Retina (tissue), 1 donor: ENCODE data around the gene WHAMM.
"Not testable (repeated sequence)": the region's sequence is repeated elsewhere in the genome, so short reads cannot be mapped to it uniquely, and the experiment has no call there.

Experiments used
- DNase-seq: peaks from one replicate; pipeline ENCODE4 v3.0.0-alpha.2; 2016

The WHAMM gene

GRCh38 chr15:82840166-82840565 lies 30.7 kb downstream of the WHAMM start:
- no peak for DNase-seq

DNA sequence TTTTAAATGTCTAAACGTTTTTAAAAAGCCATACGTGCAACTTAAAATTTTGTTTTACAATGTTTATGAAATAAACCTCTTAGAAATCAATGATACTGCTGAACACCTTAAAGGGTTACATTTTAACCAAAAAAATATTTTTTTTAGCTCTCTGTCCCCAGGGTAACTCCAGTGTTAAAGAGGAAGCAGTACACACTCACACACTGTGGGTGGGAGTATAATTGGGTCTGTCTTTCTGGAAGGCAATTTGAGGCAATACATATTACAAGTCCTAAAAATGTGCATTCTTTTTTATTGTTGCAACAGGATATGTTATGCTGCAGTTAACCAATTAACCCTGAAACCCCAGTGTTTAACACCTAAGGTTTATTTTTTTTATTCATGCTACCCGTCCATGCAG lies 34.1 kb downstream of the WHAMM start:
- DNase-seq: no peak

DNA sequence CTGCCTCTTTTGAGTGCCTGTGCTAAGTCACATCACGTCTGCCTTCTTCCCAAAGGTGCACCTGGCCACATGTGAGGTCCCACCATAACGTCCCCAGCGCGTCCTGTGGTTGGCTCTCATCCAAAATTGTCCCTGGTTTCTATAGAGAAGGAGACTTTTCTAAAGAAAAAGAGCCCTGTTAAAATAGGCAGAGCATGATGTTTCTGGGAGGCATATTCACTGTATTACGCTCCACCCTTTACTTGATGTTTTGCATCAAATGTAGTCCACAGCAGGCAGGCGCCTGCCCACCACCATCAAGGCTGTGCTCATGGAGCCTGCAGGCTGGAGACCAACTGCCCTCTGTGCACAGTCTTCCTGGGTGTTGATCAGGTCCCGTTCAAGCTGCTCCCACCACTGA lies 36.3 kb downstream of the WHAMM start:
- DNase-seq: no peak

- DNase-seq: no peak
Observed at GRCh38 chr15:82846621-82847020, 37.2 kb downstream of the WHAMM start.

GRCh38 chr15:82847703-82848102 lies 38.3 kb downstream of the WHAMM start:
- DNase-seq: no peak

GRCh38 chr15:82848241-82848993 lies 39.0 kb downstream of the WHAMM start:
- DNase-seq: no peak

- DNase-seq: peak; percentile 89
Observed at GRCh38 chr15:82849556-82850512, 40.4 kb downstream of the WHAMM start.

- peak; percentile 12 for DNase-seq
Observed at GRCh38 chr15:82850731-82851130, 41.3 kb downstream of the WHAMM start.

DNA sequence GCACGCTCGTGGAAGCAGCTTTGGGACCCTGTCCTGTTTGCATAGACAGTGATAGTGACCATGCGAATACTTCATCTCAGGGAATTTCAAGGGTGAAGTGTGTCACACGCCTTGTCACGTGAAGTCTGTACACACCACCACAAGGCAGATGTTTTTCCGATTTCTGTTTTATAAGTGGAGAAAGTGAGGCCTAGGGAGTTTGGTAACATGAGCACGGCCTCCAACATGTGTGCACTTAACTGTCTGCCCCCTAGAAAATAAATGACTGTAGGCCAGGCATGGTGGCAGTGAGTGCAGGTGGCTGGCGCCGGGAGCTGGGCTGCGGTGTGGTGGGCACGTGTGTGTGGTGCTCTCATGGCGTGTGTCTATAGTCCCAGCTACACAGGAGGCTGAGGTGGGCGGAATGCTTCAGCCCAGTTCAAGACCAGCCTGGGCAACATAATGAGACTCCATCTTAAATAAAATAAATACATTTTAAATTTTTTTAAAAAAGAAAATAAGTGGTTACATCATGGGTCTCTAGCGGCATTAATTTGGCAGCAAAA lies 42.0 kb downstream of the WHAMM start:
- DNase-seq: no peak

DNA sequence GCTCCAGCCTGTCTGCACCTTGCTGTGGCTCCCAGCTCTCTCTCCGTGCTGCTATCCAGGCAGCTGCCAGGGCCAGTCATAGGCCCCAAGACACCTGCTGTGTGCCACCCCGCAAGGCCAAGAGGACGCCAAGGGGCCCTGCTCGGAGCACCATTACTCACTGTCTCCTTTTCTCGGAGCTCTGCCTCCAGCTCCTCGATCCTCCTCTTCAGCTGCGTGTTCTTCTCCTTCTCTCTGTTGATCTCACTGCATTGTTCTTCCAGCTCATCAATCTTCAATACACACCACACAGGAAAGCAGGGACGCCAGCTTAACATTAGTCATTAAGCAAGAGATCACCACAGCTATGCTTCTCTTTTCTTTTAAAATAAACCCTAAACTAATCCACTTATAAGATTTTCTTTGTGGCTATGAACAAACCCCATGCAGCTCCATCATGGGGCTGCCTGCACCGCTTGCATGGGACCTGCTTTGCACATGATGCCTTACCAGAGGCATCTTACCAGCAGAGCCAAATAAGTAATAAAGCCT lies 42.6 kb downstream of the WHAMM start:
- peak; percentile 55 for DNase-seq

DNA sequence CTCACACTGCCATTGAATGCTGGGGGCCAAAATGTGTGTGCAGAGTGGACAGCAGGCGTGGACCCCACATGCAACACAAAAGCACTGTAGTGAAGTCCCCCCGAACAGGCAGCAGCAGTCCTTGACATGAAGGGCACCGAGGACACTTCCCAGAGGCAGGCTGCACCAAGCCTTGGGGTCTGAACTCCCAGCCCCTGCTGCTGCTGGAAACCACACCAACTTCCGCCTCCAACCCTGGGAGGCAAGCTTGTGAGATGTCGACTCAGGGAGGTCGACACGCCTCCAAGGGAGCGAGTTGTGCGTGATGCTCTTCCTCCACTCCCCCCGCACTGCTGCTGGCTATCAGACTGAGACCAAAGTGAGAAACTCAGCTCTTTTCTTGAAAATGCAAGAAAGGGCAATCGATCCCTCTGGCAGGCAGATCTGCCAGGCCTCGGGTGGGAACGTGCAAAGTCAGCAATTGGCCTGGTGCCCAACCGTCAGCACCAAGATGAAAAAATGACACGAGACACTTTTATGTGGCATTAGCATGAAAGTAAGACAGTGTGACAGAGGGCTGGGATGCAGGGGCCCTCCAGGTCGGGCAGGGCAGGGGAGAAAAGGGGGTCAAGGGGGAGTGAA lies 43.6 kb downstream of the WHAMM start:
- DNase-seq: peak; percentile 43

GRCh38 chr15:82854554-82854953 lies 45.1 kb downstream of the WHAMM start:
- DNase-seq: peak; percentile 42

DNA sequence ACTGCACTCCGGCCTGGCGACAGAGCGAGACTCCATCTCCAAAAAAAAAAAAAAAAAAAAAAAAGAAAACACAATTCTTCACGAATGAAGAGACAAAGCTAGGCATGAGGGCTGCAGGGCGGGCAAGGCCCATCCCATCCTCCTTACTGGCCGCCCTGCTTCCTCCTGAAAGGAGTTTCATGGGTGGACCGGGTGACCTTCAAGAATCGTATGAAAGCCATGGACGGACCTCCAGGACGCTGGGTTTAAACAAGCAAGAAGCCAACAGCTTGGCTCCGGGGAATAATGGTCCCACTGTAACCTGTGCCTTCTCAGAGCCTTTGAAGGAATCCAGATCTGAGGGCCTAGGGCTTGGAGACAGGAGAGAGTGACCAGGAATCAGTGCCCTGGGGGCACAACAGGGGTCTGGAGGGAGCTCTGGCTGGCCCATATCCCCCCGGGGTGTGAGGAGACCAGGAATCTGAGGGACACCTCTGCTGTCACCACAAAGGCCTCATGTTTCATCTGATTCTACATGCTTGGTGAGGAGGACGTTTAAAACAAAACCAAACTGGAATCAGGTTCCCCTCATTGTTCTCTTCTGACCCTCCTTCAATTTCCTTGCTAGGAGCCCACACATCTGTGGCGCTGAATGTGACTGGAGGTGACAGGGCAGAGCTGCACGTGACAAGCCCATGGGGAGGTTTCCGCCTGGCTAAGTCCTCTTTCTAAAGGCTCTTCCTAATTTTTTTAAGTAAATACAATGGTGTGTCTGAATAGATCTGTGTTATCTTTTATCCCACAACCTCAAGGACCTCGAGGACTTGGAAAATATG lies 46.1 kb downstream of the WHAMM start:
- DNase-seq: peak; percentile 91

GRCh38 chr15:82856397-82857170 lies 47.2 kb downstream of the WHAMM start:
- DNase-seq: peak; percentile 38

DNA sequence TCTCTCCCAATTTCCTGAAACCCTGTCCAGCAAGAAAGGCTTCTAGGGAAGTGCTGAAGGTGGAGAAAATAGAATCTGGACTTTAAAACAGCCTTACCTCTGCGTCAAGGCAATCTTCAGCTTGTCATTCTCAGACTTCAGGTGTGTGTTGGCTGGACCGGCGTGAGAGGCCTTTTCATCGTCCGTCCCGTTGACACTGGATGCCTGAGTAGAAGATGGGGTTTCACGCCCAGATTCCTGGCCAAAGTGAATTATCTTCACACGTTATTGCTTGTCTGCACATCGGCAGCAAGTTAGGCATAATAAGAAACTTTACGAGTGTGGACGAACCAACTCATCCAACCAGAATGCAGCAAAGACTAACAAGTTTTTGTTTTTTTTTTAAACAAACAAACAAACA lies 49.5 kb downstream of the WHAMM start:
- DNase-seq: no peak

DNA sequence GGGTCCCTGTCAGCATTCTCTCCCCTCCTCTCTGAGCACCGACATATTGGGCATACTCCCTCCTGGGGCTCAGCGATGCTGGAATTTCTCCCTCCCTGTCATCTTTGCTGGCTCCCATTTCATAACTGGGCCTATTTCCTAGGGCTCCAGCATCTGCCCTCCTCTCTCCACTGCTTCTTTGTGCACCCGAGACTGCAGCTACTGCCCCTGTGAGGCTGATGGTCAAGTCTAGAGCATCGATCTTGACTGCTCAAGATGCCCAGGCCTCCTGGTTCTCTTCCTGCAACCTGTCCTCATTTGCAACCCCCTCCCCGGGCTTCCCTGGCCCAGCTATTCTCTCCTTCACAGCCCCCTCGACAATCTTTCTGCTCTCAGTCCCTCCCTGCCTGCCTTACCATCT lies 53.5 kb downstream of the WHAMM start:
- DNase-seq: no peak

DNA sequence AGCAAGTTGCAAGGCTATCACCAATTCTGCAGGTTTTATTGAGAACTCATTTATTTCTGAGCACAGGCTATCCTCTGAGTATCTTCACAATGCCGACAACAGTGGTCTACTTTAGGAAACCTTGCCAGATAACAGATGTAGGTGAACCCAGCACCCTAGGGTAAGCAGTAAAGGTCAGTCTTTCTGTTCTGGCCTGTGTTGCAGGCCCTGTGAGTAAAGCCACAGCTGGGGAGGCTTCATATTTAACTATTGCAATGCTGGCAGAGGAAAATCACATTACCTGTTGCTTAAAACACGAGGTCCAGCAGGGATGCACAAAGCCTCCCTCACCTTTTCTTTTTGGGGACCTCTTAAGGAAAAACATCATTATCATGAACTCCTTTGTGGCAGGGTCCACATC lies 55.5 kb downstream of the WHAMM start:
- DNase-seq: no peak

- not testable (repeated sequence) for DNase-seq
Observed at GRCh38 chr15:82865581-82865980, 56.2 kb downstream of the WHAMM start.

DNA sequence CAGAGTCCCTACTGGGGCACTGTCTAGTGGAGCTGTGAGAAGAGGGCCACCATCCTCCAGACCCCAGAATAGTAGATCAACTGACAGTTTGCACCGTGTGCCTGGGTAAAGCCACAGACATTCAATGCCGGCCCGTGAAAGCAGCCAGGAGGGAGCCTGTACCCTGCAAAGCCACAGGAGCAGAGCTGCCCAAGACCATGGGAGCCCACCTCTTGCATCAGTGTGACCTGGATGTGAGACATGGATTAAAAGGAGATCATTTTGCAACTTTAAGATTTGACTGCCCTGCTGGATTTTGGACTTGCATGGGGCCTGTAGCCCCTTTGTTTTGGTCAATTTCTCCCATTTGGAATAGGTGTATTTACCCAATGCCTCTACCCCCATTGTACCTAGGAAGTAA lies 56.6 kb downstream of the WHAMM start:
- not testable (repeated sequence) for DNase-seq

DNA sequence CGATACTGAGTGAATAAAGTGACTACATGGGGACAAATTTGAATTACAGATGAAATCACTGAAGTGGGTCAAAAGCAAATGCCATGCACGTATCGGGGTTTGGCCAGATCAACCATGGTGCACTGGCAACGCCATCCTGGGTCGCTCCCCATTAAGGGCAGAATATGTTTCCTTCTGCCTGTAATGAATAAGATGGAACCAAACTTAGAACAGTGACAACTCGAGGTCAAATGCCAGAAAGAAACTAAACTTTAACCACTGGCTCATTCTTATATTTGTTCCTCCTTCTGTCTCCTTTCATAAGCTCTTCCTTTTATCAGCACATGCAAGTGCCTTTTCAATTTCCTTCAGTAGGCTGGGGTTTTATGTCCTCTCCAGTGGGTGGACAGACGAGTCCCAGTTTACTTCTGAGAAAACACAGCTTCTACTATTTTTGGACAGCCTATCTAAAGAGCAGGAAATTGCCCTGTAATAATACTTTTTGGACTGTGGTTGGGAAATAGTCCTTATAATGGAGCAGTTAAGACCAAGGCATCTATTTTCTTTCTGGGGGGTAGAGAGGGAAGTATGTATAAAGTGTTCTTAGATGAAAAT lies 61.4 kb downstream of the WHAMM start:
- no peak for DNase-seq

- no peak for DNase-seq
Observed at GRCh38 chr15:82871358-82871757, 61.9 kb downstream of the WHAMM start.
